Thoracic aorta (tissue), 2 donors: ENCODE data around the gene GARS1. TPM values are rescaled to one million over a fixed set of nuclear protein-coding genes. Genes with fewer than 3 reads are reported as not detected.

Experiments
- ATAC-seq: fragments of 150-250 bp; one replicate; pipeline ENCODE4 v1.8.0; 2017; ENCODE audit warnings: low read depth; ENCODE audit not compliant: insufficient number of reproducible peaks, low FRiP score
- DNase-seq: peaks from one replicate; pipeline ENCODE4 v3.0.0-alpha.2; 2020; ENCODE audit warnings: low spot score
- H3K27ac ChIP-seq, 2 donors: fragments of 200-600 bp; sonication (generic); 1 replicate in 1 of 2; 2 replicates in 1 of 2; pipeline ENCODE4 v1.5.1; 2016; ENCODE audit warnings: mild to moderate bottlenecking in 2 of 2, moderate library complexity in 2 of 2
- H3K27me3 ChIP-seq: fragments of 200-600 bp; sonication (generic); replicated peaks from 2 replicates; pipeline ENCODE4 v1.6.0; 2016; ENCODE audit warnings: mild to moderate bottlenecking; ENCODE audit not compliant: insufficient read depth
- H3K36me3 ChIP-seq: fragments of 200-600 bp; sonication (generic); one replicate; pipeline ENCODE4 v1.5.1; 2016
- H3K4me1 ChIP-seq, 2 donors: fragments of 200-600 bp; sonication (generic); 1 replicate in 1 of 2; 2 replicates in 1 of 2; pipeline versions ENCODE4 v1.5.1 to v1.6.0; 2016; ENCODE audit warnings: low read depth in 2 of 2, mild to moderate bottlenecking in 1 of 2; ENCODE audit not compliant: control insufficient read depth in 1 of 2
- H3K4me3 ChIP-seq: fragments of 200-600 bp; sonication (generic); 2 replicates; pipeline ENCODE4 v1.5.1; 2016; ENCODE audit warnings: mild to moderate bottlenecking
- H3K9me3 ChIP-seq: fragments of 200-600 bp; sonication (generic); 2 replicates; pipeline ENCODE4 v1.5.1; 2016
- total RNA-seq, 2 donors: library from RNA; depleted of rRNA; stranded (reverse); fragments of >200 nt; gene quantifications; one replicate each; pipeline versions ENCODE4 v1.1.0 to v1.2.3, GENCODE V29; 2016
- TF ChIP-seq, protein P1 (sequence below): fragments of 200-600 bp; sonication (generic); IDR thresholded peaks from one replicate; pipeline ENCODE4 v1.5.1; 2019; ENCODE audit warnings: antibody characterized with exemption

The GARS1 gene
- total RNA-seq, 2 donors from 2014 or later: 76.5 to 81.6 TPM

DNA sequence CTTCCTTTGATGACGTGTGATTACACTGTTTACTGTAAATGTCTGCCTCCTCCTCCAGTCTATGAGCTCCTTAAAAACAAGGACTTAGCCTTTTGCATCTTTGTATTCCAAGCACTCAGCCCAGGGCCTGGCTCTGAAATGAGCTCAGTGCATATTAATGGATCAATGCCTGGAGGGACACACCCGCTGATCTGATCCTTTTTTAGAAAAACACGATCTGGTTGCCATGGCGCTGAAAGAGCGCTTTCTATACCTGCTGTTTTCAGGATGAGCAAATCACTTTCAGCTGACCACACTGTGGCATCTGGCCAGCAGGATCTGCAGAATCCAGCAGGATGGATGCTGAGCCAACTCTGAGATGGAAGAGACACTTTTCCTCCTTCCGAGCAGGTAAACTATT is 37.8 kb upstream of the GARS1 start:
- Histone ChIP-seq H3K9me3 (no peaks in the 10 kb centered on the region), H3K27me3 (no peaks in the 10 kb centered on the region), H3K27ac (no peak overlapping the region), H3K4me1 (no peaks in the 10 kb centered on the region), H3K4me3 (no peak overlapping the region), H3K36me3 (no peaks in the 10 kb centered on the region)
- ATAC-seq: no peak
- TF ChIP-seq, protein P1, sequence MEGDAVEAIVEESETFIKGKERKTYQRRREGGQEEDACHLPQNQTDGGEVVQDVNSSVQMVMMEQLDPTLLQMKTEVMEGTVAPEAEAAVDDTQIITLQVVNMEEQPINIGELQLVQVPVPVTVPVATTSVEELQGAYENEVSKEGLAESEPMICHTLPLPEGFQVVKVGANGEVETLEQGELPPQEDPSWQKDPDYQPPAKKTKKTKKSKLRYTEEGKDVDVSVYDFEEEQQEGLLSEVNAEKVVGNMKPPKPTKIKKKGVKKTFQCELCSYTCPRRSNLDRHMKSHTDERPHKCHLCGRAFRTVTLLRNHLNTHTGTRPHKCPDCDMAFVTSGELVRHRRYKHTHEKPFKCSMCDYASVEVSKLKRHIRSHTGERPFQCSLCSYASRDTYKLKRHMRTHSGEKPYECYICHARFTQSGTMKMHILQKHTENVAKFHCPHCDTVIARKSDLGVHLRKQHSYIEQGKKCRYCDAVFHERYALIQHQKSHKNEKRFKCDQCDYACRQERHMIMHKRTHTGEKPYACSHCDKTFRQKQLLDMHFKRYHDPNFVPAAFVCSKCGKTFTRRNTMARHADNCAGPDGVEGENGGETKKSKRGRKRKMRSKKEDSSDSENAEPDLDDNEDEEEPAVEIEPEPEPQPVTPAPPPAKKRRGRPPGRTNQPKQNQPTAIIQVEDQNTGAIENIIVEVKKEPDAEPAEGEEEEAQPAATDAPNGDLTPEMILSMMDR: no peak
- no peak for DNase-seq

DNA sequence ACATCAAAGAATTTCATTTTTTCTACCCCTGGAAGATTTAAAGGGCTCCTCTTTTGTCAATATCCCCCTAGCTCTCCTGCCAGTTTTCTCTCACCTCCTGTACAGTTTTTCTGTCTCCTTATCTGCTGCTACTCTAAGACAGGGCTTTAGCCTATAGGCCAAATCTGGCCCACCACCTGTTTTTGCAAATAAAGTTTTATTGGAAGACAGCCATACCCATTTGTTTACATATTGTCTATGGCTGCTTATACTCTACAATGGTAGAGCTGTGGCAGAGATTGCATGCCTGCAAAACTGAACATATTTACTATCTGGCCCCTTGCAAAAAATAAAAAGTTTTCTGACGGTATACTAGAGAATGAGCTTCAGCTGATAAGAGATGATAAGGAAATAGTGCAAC is 37.4 kb upstream of the GARS1 start:
- DNase-seq (no peak), ATAC-seq (no peak)
- no peaks in the 10 kb centered on the region for H3K36me3 ChIP-seq
- H3K9me3 ChIP-seq: no peaks in the 10 kb centered on the region
- no peaks in the 10 kb centered on the region for H3K27me3 ChIP-seq
- no peaks in the 10 kb centered on the region for H3K4me1 ChIP-seq
- TF ChIP-seq, protein P1: no peak
- H3K27ac ChIP-seq: no peak overlapping the region
- no peak overlapping the region for H3K4me3 ChIP-seq

DNA sequence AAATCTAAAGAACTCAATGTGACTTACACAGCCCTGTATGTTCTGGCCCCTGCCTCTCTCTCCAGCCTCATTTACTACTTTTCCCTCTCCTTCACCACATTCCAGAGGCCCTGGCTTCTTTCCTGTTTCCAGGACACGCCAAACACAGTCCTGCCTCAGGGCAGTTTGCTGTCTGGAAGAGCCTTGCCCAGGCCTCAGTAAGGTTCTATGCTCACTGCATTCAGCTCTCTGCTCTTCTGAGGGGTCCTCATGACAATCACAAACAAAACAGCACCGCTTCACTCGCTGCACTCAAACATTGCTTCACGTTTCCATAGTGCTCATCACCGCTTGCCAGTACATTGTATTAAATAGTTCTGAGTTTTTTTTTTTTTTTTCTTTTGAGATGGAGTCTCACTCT is 35.1 kb upstream of the GARS1 start:
- no peaks in the 10 kb centered on the region for H3K9me3 ChIP-seq
- H3K27ac ChIP-seq: no peak overlapping the region
- TF ChIP-seq, protein P1: no peak
- no peaks in the 10 kb centered on the region for H3K27me3 ChIP-seq
- H3K4me3 ChIP-seq: no peak overlapping the region
- ATAC-seq (no peak), DNase-seq (no peak)
- no peaks in the 10 kb centered on the region for H3K36me3 ChIP-seq
- no peaks in the 10 kb centered on the region for H3K4me1 ChIP-seq

DNA sequence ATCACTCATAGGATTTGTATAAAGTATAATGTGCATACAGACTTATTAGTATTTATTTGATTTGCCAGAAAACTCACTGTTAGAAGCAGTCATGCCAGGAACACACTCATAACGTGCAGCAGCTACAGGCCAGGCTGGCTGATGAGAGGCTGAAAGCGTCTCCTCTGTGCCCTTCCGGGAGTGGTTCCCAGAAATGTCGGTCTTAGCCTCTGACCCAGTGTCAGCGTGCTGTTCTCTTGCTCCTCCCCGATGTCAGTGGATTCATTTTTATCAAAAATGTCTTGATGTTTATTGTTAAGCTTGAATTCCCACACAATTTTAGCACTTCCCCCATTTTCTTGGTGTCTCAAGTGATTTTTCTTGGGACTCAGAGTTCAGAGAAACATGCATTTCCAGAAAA is 33.3 kb upstream of the GARS1 start:
- H3K36me3 ChIP-seq: no peaks in the 10 kb centered on the region
- H3K9me3 ChIP-seq: no peaks in the 10 kb centered on the region
- H3K27ac ChIP-seq: no peak overlapping the region
- no peak overlapping the region for H3K4me3 ChIP-seq
- TF ChIP-seq, protein P1: no peak
- H3K27me3 ChIP-seq: no peaks in the 10 kb centered on the region
- DNase-seq (no peak), ATAC-seq (no peak)
- no peaks in the 10 kb centered on the region for H3K4me1 ChIP-seq

DNA sequence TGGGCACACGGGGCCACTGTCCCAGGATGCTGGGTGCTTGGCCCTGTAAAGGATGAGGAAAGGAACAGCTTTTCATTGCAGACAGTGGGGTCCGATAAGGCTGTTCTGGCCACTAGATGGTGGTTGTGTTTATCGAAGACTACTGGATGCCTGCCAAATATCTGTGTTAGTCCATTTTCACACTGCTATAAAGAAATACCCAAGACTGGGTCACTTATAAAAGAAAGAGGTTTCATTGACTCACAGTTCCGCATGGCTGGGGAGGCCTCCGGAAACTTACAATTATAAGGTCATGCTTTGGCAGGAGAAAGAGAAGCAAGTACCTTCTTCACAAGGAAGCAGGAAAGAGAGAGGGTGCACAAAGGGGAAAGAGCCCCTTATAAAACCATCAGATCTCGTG is 32.2 kb upstream of the GARS1 start:
- Histone ChIP-seq H3K4me3 (no peak overlapping the region), H3K36me3 (no peaks in the 10 kb centered on the region), H3K27me3 (no peaks in the 10 kb centered on the region), H3K27ac (no peak overlapping the region), H3K9me3 (no peaks in the 10 kb centered on the region), H3K4me1 (no peaks in the 10 kb centered on the region)
- DNase-seq (no peak), ATAC-seq (no peak)
- TF ChIP-seq, protein P1: no peak
